BLaER1 (cell line): ENCODE measurements around the gene CUEDC2.
A peak's percentile ranks its signal among the peaks of the same experiment; 100 is the strongest.

Experiments used
- H3K27ac ChIP-seq: shearing (Covaris generic); formaldehyde crosslinking; 2 replicates; pipeline ENCODE4 v1.8.1; 2022
- H3K27me3 ChIP-seq: shearing (Covaris generic); formaldehyde crosslinking; 2 replicates; pipeline ENCODE4 v1.8.1; 2022
- H3K36me3 ChIP-seq: shearing (Covaris generic); formaldehyde crosslinking; 2 replicates; pipeline ENCODE4 v1.8.1; 2022
- H3K4me1 ChIP-seq: shearing (Covaris generic); formaldehyde crosslinking; 2 replicates; pipeline ENCODE4 v1.8.1; 2022
- H3K4me2 ChIP-seq: shearing (Covaris generic); formaldehyde crosslinking; 2 replicates; pipeline ENCODE4 v1.8.1; 2022
- H3K4me3 ChIP-seq: shearing (Covaris generic); formaldehyde crosslinking; 2 replicates; pipeline ENCODE4 v1.8.1; 2022
- H3K9ac ChIP-seq: shearing (Covaris generic); formaldehyde crosslinking; 2 replicates; pipeline ENCODE4 v1.8.1; 2022
- H3K9me3 ChIP-seq: shearing (Covaris generic); formaldehyde crosslinking; 2 replicates; pipeline ENCODE4 v1.8.1; 2022
- H4K20me1 ChIP-seq: shearing (Covaris generic); formaldehyde crosslinking; 2 replicates; pipeline ENCODE4 v1.8.1; 2022
- Cebpa-rat ChIP-seq: shearing (Covaris generic); IDR thresholded peaks from 2 replicates; pipeline ENCODE4 v1.8.1; 2022

The CUEDC2 gene

GRCh38 chr10:102413053-102413705, 19.2 kb downstream of the CUEDC2 start:
- H3K27ac ChIP-seq, result no peak overlapping the region
- no peaks in the 10 kb centered on the region for H3K36me3 ChIP-seq
- H3K4me1 ChIP-seq, result peaks cover 12% of the 10 kb centered on the region
- TF ChIP-seq Cebpa-rat, result no peak
- peak overlapping the region; percentile 17; the same call in 1 of the 2 replicates for H3K9ac ChIP-seq
- peak overlapping the region; percentile 63 for H3K4me2 ChIP-seq
- no peaks in the 10 kb centered on the region for H3K9me3 ChIP-seq
- H3K27me3 ChIP-seq, result peaks cover 95% of the 10 kb centered on the region
- H3K4me3 ChIP-seq, result no peak overlapping the region
- H4K20me1 ChIP-seq, result peaks cover 15% of the 10 kb centered on the region; the same call in 1 of the 2 replicates

- H3K27ac ChIP-seq, result no peak overlapping the region
- peaks cover 95% of the 10 kb centered on the region for H3K27me3 ChIP-seq
- peaks cover 12% of the 10 kb centered on the region for H3K4me1 ChIP-seq
- H3K9me3 ChIP-seq, result no peaks in the 10 kb centered on the region
- H3K4me2 ChIP-seq, result 0 out of 2 replicates have a peak overlapping the region, but pooled peaks have one; percentile 63
- no peaks in the 10 kb centered on the region for H3K36me3 ChIP-seq
- H3K9ac ChIP-seq, result no peak overlapping the region
- no peak overlapping the region for H3K4me3 ChIP-seq
- TF ChIP-seq Cebpa-rat, result no peak
- peaks cover 15% of the 10 kb centered on the region; the same call in 1 of the 2 replicates for H4K20me1 ChIP-seq
These were observed 20.1 kb downstream of the CUEDC2 start for GRCh38 chr10:102412293-102412692.

GRCh38 chr10:102411341-102412255, 20.8 kb downstream of the CUEDC2 start:
- H4K20me1 ChIP-seq, result peaks cover 15% of the 10 kb centered on the region; the same call in 1 of the 2 replicates
- peaks cover 91% of the 10 kb centered on the region for H3K27me3 ChIP-seq
- H3K4me2 ChIP-seq, result no peak overlapping the region
- no peak overlapping the region for H3K27ac ChIP-seq
- no peak overlapping the region for H3K9ac ChIP-seq
- no peak for TF ChIP-seq Cebpa-rat
- no peaks in the 10 kb centered on the region for H3K36me3 ChIP-seq
- H3K4me1 ChIP-seq, result peaks cover 12% of the 10 kb centered on the region
- H3K9me3 ChIP-seq, result no peaks in the 10 kb centered on the region
- no peak overlapping the region for H3K4me3 ChIP-seq

GRCh38 chr10:102410429-102411073, 21.8 kb downstream of the CUEDC2 start:
- H3K4me3 ChIP-seq, result no peak overlapping the region
- H3K36me3 ChIP-seq, result no peaks in the 10 kb centered on the region
- no peak for TF ChIP-seq Cebpa-rat
- no peaks in the 10 kb centered on the region for H3K9me3 ChIP-seq
- H3K27ac ChIP-seq, result no peak overlapping the region
- no peak overlapping the region for H3K9ac ChIP-seq
- H4K20me1 ChIP-seq, result peaks cover 15% of the 10 kb centered on the region; the same call in 1 of the 2 replicates
- peaks cover 12% of the 10 kb centered on the region for H3K4me1 ChIP-seq
- peaks cover 80% of the 10 kb centered on the region for H3K27me3 ChIP-seq
- H3K4me2 ChIP-seq, result no peak overlapping the region

GRCh38 chr10:102409604-102410428, 22.6 kb downstream of the CUEDC2 start:
- H3K27me3 ChIP-seq, result peaks cover 74% of the 10 kb centered on the region
- no peaks in the 10 kb centered on the region for H3K9me3 ChIP-seq
- H3K4me1 ChIP-seq, result peaks cover 12% of the 10 kb centered on the region
- peaks cover 15% of the 10 kb centered on the region; the same call in 1 of the 2 replicates for H4K20me1 ChIP-seq
- H3K27ac ChIP-seq, result no peak overlapping the region
- no peak overlapping the region for H3K4me2 ChIP-seq
- no peak for TF ChIP-seq Cebpa-rat
- no peak overlapping the region for H3K9ac ChIP-seq
- H3K36me3 ChIP-seq, result no peaks in the 10 kb centered on the region
- H3K4me3 ChIP-seq, result no peak overlapping the region

GRCh38 chr10:102408728-102409603, 23.4 kb downstream of the CUEDC2 start:
- Histone ChIP-seq H3K9ac (no peak overlapping the region), H3K4me1 (peaks cover 12% of the 10 kb centered on the region), H3K27ac (no peak overlapping the region), H3K9me3 (no peaks in the 10 kb centered on the region), H4K20me1 (peaks cover 15% of the 10 kb centered on the region; the same call in 1 of the 2 replicates), H3K4me2 (no peak overlapping the region), H3K4me3 (no peak overlapping the region), H3K36me3 (no peaks in the 10 kb centered on the region), H3K27me3 (peaks cover 67% of the 10 kb centered on the region)
- TF ChIP-seq Cebpa-rat, result no peak

- H3K4me2 ChIP-seq, result no peak overlapping the region
- H3K4me3 ChIP-seq, result no peak overlapping the region
- TF ChIP-seq Cebpa-rat, result no peak
- peaks cover 15% of the 10 kb centered on the region; the same call in 1 of the 2 replicates for H4K20me1 ChIP-seq
- H3K36me3 ChIP-seq, result no peaks in the 10 kb centered on the region; the same call in 1 of the 2 replicates
- H3K9ac ChIP-seq, result no peak overlapping the region
- H3K27ac ChIP-seq, result no peak overlapping the region
- H3K4me1 ChIP-seq, result peaks cover 8% of the 10 kb centered on the region
- H3K9me3 ChIP-seq, result no peaks in the 10 kb centered on the region
- H3K27me3 ChIP-seq, result peaks cover 61% of the 10 kb centered on the region
These were observed 24.1 kb downstream of the CUEDC2 start for GRCh38 chr10:102408131-102408727.

- H3K36me3 ChIP-seq, result no peaks in the 10 kb centered on the region; the same call in 1 of the 2 replicates
- no peak for TF ChIP-seq Cebpa-rat
- H3K27ac ChIP-seq, result no peak overlapping the region
- no peak overlapping the region for H3K4me2 ChIP-seq
- H3K4me3 ChIP-seq, result no peak overlapping the region
- H3K27me3 ChIP-seq, result peaks cover 55% of the 10 kb centered on the region
- peaks cover 15% of the 10 kb centered on the region; the same call in 1 of the 2 replicates for H4K20me1 ChIP-seq
- no peaks in the 10 kb centered on the region for H3K9me3 ChIP-seq
- peaks cover 2% of the 10 kb centered on the region for H3K4me1 ChIP-seq
- H3K9ac ChIP-seq, result no peak overlapping the region
These were observed 24.8 kb downstream of the CUEDC2 start for GRCh38 chr10:102407425-102408130.
